HepG2 (cell line): ENCODE data around the gene SLC26A5. TPM values are rescaled to one million over a fixed set of nuclear protein-coding genes. Genes with fewer than 3 reads are reported as not detected.

Source experiments
- EZH2 ChIP-seq: conservative IDR thresholded peaks from 2 replicates; pipeline ENCODE4 v1.6.1; 2012; ENCODE audit warnings: mild to moderate bottlenecking, low read depth, low read length, moderate library complexity
- FOXM1 ChIP-seq: sonication (generic); formaldehyde crosslinking; IDR thresholded peaks from 2 replicates; pipeline ENCODE4 v1.5.0; 2020; ENCODE audit warnings: missing genetic modification reagents
- FOXO1 ChIP-seq: sonication (generic); formaldehyde crosslinking; IDR thresholded peaks from 2 replicates; pipeline ENCODE4 v1.4.0; 2020; ENCODE audit warnings: missing genetic modification reagents
- HNRNPH1 ChIP-seq: fragments of 200-400 bp; formaldehyde crosslinking; optimal IDR thresholded peaks from 2 replicates; pipeline ENCODE3; 2017; ENCODE audit warnings: mild to moderate bottlenecking, low read depth, low read length
- IRF9 ChIP-seq: sonication (generic); formaldehyde crosslinking; IDR thresholded peaks from 2 replicates; pipeline ENCODE4 v1.8.0; 2022; ENCODE audit warnings: missing genetic modification reagents, mild to moderate bottlenecking, borderline replicate concordance
- ZFP36L2 ChIP-seq: sonication (generic); formaldehyde crosslinking; IDR thresholded peaks from 2 replicates; pipeline ENCODE4 v1.4.0; 2020; ENCODE audit warnings: missing genetic modification reagents
- ZFP82 ChIP-seq: sonication (generic); formaldehyde crosslinking; IDR thresholded peaks from 2 replicates; pipeline ENCODE4 v1.5.1; 2020; ENCODE audit warnings: mild to moderate bottlenecking, missing genetic modification reagents, borderline replicate concordance
- ZNF232 ChIP-seq: sonication (generic); formaldehyde crosslinking; IDR thresholded peaks from 2 replicates; pipeline ENCODE4 v1.4.0; 2020; ENCODE audit warnings: missing genetic modification reagents, borderline replicate concordance
- ZNF260 ChIP-seq: sonication (generic); formaldehyde crosslinking; IDR thresholded peaks from 2 replicates; pipeline ENCODE4 v1.4.0; 2020; ENCODE audit warnings: missing genetic modification reagents, low read depth, mild to moderate bottlenecking, borderline replicate concordance
- ZNF407 ChIP-seq: sonication (generic); formaldehyde crosslinking; IDR thresholded peaks from one replicate; pipeline ENCODE4 v1.5.1; 2020; ENCODE audit warnings: mild to moderate bottlenecking, missing genetic modification reagents; ENCODE audit errors: not compliant biosample characterization
- ZNF891 ChIP-seq: sonication (generic); formaldehyde crosslinking; IDR thresholded peaks from 2 replicates; pipeline ENCODE4 v1.5.0; 2020; ENCODE audit warnings: mild to moderate bottlenecking, missing genetic modification reagents
- polyA plus RNA-seq, 8 experiments: library from polyadenylated mRNA; depleted of rRNA in 3 of 8; stranded (reverse) in 7 of 8; unstranded in 1 of 8; fragments of >200 nt; fragmentation: Illumina TruSeq in 4 of 8; extraction: Trizol in 4 of 8; gene quantifications; 2 replicates each; pipeline versions ENCODE4 v1.2.1 to v1.2.3, GENCODE V29; 2011 to 2016; ENCODE audit warnings: low read depth in 4 of 8, missing spikeins in 1 of 8, mixed read lengths in 1 of 8; ENCODE audit not compliant: insufficient read depth in 1 of 8
- total RNA-seq, 5 experiments: library from RNA; depleted of rRNA; stranded (reverse); fragments of >200 nt; fragmentation: Illumina TruSeq; extraction: Trizol; gene quantifications; 2 replicates each; pipeline ENCODE4 v1.2.3, GENCODE V29; 2016; ENCODE audit warnings: low read depth in 1 of 5
- TF ChIP-seq, protein P1 (sequence below): sonication (generic); formaldehyde crosslinking; IDR thresholded peaks from 2 replicates; pipeline ENCODE4 v1.8.0; 2022; ENCODE audit warnings: mild to moderate bottlenecking, missing genetic modification reagents, moderate library complexity
- TF ChIP-seq, protein P2 (sequence below): IDR thresholded peaks from 2 replicates; pipeline ENCODE4 v1.6.1; 2016; ENCODE audit warnings: low read depth, missing genetic modification reagents, missing compliant biosample characterization

SLC26A5 gene
- total and polyA plus RNA-seq, 2 of the 13 experiments (the other 11 are each of a cell fraction or from before 2014, with no cell fraction given), result 0.08 to 0.11 TPM

GRCh38 chr7:103347507-103348267 lies 98.3 kb downstream of the SLC26A5 start, which contains the start of gene PSMC2 (continued):
- TF ChIP-seq ZNF407 (no peak), FOXO1 (CRISPR knock-in tag) (peak; percentile 31; the same call in 1 of the 2 replicates), ZNF891 (CRISPR knock-in tag) (peak; percentile 82; the same call in 1 of the 2 replicates), HNRNPH1 (no peak), EZH2 (no peak), ZNF232 (CRISPR knock-in tag) (no peak; the same call in 1 of the 2 replicates), ZFP82 (CRISPR knock-in tag) (no peak), FOXM1 (CRISPR knock-in tag) (no peak), ZNF260 (CRISPR knock-in tag) (no peak), ZFP36L2 (CRISPR knock-in tag) (no peak), IRF9 (CRISPR knock-in tag) (no peak)
- TF ChIP-seq, protein P1, sequence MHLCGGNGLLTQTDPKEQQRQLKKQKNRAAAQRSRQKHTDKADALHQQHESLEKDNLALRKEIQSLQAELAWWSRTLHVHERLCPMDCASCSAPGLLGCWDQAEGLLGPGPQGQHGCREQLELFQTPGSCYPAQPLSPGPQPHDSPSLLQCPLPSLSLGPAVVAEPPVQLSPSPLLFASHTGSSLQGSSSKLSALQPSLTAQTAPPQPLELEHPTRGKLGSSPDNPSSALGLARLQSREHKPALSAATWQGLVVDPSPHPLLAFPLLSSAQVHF (CRISPR knock-in tag), result no peak
- TF ChIP-seq, protein P2, sequence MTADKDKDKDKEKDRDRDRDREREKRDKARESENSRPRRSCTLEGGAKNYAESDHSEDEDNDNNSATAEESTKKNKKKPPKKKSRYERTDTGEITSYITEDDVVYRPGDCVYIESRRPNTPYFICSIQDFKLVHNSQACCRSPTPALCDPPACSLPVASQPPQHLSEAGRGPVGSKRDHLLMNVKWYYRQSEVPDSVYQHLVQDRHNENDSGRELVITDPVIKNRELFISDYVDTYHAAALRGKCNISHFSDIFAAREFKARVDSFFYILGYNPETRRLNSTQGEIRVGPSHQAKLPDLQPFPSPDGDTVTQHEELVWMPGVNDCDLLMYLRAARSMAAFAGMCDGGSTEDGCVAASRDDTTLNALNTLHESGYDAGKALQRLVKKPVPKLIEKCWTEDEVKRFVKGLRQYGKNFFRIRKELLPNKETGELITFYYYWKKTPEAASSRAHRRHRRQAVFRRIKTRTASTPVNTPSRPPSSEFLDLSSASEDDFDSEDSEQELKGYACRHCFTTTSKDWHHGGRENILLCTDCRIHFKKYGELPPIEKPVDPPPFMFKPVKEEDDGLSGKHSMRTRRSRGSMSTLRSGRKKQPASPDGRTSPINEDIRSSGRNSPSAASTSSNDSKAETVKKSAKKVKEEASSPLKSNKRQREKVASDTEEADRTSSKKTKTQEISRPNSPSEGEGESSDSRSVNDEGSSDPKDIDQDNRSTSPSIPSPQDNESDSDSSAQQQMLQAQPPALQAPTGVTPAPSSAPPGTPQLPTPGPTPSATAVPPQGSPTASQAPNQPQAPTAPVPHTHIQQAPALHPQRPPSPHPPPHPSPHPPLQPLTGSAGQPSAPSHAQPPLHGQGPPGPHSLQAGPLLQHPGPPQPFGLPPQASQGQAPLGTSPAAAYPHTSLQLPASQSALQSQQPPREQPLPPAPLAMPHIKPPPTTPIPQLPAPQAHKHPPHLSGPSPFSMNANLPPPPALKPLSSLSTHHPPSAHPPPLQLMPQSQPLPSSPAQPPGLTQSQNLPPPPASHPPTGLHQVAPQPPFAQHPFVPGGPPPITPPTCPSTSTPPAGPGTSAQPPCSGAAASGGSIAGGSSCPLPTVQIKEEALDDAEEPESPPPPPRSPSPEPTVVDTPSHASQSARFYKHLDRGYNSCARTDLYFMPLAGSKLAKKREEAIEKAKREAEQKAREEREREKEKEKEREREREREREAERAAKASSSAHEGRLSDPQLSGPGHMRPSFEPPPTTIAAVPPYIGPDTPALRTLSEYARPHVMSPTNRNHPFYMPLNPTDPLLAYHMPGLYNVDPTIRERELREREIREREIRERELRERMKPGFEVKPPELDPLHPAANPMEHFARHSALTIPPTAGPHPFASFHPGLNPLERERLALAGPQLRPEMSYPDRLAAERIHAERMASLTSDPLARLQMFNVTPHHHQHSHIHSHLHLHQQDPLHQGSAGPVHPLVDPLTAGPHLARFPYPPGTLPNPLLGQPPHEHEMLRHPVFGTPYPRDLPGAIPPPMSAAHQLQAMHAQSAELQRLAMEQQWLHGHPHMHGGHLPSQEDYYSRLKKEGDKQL (CRISPR knock-in tag), result no peak
